ENCODE measurements around the gene ZCCHC4. TPM values are rescaled to one million over a fixed set of nuclear protein-coding genes. Genes with fewer than 3 reads are reported as not detected.

ZCCHC4 gene
- total RNA-seq, 1 experiment from 2014 or later: 18.0 TPM

DNA sequence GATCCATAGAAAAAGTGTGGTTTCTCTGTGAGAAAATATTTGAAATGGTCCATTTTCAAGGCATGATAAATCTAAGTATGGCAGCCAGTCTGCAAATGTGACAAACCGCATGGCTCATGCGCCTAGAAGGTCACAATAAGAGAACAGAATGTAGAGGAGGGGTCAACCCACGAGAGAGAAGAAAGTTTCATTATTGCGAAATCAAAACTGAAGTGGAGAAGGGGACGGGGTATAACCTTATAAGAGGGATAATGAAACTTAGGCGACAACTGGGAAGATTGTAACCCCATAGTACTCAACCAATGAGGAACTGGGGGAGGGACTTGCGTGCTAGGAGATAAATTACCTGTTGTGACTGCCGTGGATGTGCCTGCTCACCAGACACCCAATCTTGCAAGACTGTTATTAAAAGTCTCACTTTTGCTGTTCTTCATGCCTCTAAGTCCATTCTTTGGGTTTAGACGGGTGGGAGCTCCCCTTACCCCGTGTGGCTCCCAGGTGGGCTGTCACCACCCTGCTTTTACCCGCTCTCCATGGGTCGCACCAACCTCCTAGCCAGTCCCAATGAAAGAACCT lies 21.3 kb upstream of the ZCCHC4 start:
- ChIA-PET POLR2A (ENCODE audit: low non-redundant PET) (interaction anchor here (0.6 kb wide), 1 partner anchor 21 kb away, joined by 3 read pairs; the partner anchor contains the start of gene ZCCHC4), CTCF (no interaction called here)
- no peaks in the 10 kb centered on the region for H3K36me3 ChIP-seq (ENCODE audit: insufficient read depth, low read length, poor library complexity, severe bottlenecking)
- TF ChIP-seq EZH2 (IDR thresholded peaks at IDR 0.05; ENCODE audit: borderline replicate concordance, low read depth, low read length, poor library complexity, severe bottlenecking): no peak
- TF ChIP-seq, protein P1, sequence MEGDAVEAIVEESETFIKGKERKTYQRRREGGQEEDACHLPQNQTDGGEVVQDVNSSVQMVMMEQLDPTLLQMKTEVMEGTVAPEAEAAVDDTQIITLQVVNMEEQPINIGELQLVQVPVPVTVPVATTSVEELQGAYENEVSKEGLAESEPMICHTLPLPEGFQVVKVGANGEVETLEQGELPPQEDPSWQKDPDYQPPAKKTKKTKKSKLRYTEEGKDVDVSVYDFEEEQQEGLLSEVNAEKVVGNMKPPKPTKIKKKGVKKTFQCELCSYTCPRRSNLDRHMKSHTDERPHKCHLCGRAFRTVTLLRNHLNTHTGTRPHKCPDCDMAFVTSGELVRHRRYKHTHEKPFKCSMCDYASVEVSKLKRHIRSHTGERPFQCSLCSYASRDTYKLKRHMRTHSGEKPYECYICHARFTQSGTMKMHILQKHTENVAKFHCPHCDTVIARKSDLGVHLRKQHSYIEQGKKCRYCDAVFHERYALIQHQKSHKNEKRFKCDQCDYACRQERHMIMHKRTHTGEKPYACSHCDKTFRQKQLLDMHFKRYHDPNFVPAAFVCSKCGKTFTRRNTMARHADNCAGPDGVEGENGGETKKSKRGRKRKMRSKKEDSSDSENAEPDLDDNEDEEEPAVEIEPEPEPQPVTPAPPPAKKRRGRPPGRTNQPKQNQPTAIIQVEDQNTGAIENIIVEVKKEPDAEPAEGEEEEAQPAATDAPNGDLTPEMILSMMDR (conservative IDR thresholded peaks at IDR 0.05; ENCODE audit: low read depth, low read length): no peak
- no peaks in the 10 kb centered on the region for H3K27me3 ChIP-seq (replicated peaks; ENCODE audit: insufficient read depth, low read depth, low read length, poor library complexity)
- intact Hi-C loops (cut with micrococcal nuclease; ENCODE audit: unreplicated experiment): no loop called here
- H3K9me3 ChIP-seq (ENCODE audit: low read depth, low read length, poor library complexity, severe bottlenecking): no peaks in the 10 kb centered on the region
- no peak for DNase-seq (ENCODE audit: low spot score)
- H3K27ac ChIP-seq (ENCODE audit: low read depth, low read length, poor library complexity, severe bottlenecking): no peak overlapping the region
- BruUV-seq (replicated peaks): no TSS peak
- no peaks in the 10 kb centered on the region for H3K4me1 ChIP-seq (ENCODE audit: insufficient read depth, low read length, poor library complexity, severe bottlenecking)
- no peak overlapping the region for H3K4me3 ChIP-seq (ENCODE audit: low read depth, low read length, poor library complexity, severe bottlenecking)

DNA sequence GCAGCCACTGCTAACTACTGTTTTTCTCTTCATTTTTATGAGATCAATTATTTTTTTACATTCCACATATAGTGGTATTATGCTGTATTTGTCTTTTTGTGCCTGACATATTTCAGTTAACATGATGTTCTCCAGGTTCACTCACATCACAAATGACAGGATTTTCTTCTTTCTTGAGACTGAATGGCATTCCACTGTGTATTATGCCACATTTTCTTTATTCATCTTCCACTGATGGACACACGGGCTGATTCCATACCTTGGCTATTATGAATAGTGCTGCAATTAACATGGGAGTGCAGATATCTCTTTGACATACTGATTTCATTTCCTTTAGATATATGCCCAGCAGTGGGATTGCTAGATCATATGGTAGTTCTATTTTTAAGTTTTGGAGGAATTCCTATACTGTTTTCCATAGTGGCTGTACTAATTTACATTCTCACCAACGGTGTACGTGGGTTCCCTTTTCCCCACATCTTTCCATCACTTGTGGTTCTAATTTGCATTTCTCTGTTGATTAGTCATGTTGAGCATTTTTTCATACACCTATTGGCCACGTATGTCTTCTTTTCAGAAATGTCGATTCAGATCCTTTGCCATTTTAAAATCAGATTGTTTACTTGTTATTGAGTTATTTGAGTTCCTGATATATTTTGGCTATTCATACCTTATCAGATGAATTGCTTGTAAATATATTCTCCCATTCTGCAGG lies 14.9 kb upstream of the ZCCHC4 start:
- no peak for DNase-seq (ENCODE audit: low spot score)
- H3K9me3 ChIP-seq (ENCODE audit: low read depth, low read length, poor library complexity, severe bottlenecking): no peaks in the 10 kb centered on the region
- H3K4me3 ChIP-seq (ENCODE audit: low read depth, low read length, poor library complexity, severe bottlenecking): no peak overlapping the region
- TF ChIP-seq, protein P1 (conservative IDR thresholded peaks at IDR 0.05; ENCODE audit: low read depth, low read length): no peak
- no peak for TF ChIP-seq EZH2 (IDR thresholded peaks at IDR 0.05; ENCODE audit: borderline replicate concordance, low read depth, low read length, poor library complexity, severe bottlenecking)
- CTCF ChIA-PET: no interaction called here
- POLR2A ChIA-PET (ENCODE audit: low non-redundant PET): no interaction called here
- H3K27ac ChIP-seq (ENCODE audit: low read depth, low read length, poor library complexity, severe bottlenecking): no peak overlapping the region
- peaks cover 26% of the 10 kb centered on the region for H3K27me3 ChIP-seq (replicated peaks; ENCODE audit: insufficient read depth, low read depth, low read length, poor library complexity)
- no TSS peak for BruUV-seq (replicated peaks)
- intact Hi-C loops (cut with micrococcal nuclease; ENCODE audit: unreplicated experiment): no loop called here
- no peaks in the 10 kb centered on the region for H3K4me1 ChIP-seq (ENCODE audit: insufficient read depth, low read length, poor library complexity, severe bottlenecking)
- H3K36me3 ChIP-seq (ENCODE audit: insufficient read depth, low read length, poor library complexity, severe bottlenecking): no peaks in the 10 kb centered on the region

DNA sequence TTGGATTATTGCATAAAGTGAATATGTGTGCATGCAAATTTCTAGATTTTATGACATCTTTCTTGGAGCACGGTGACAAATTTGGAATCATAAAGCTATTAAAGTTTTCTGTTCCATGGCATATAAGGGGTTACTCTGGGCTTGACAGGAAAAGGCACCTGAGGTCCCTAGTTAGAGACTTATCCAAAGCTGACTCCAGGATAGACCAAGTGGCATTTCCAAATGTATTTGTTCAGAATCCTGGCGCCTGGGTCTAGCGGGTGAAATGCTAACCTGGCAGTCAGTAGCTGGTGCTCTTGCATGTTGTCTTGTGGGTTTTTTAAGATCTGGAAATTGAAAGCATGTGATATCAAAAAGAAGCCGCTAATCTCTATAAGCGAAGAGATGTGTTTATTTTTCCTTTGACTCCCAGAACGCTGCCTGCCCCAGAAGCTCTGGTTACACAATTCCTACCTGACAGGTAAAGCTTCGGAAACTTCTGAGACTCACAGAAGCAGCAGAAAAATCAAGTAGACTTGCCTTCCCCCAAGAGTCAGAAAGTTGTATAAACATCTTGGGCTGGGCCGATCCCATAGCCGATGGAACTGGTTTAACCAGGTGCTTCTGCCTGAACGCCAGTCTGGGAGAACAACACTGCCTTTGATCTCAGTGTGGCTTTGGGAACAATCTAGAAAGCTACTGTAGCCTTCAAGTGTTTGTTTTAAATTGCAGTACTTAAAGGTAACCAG lies 12.9 kb upstream of the ZCCHC4 start:
- DNase-seq (ENCODE audit: low spot score): no peak
- H3K36me3 ChIP-seq (ENCODE audit: insufficient read depth, low read length, poor library complexity, severe bottlenecking): no peaks in the 10 kb centered on the region
- peaks cover 26% of the 10 kb centered on the region for H3K27me3 ChIP-seq (replicated peaks; ENCODE audit: insufficient read depth, low read depth, low read length, poor library complexity)
- no peak overlapping the region for H3K27ac ChIP-seq (ENCODE audit: low read depth, low read length, poor library complexity, severe bottlenecking)
- intact Hi-C loops (cut with micrococcal nuclease; ENCODE audit: unreplicated experiment): no loop called here
- no peak for TF ChIP-seq EZH2 (IDR thresholded peaks at IDR 0.05; ENCODE audit: borderline replicate concordance, low read depth, low read length, poor library complexity, severe bottlenecking)
- H3K4me3 ChIP-seq (ENCODE audit: low read depth, low read length, poor library complexity, severe bottlenecking): no peak overlapping the region
- H3K4me1 ChIP-seq (ENCODE audit: insufficient read depth, low read length, poor library complexity, severe bottlenecking): no peaks in the 10 kb centered on the region
- no peaks in the 10 kb centered on the region for H3K9me3 ChIP-seq (ENCODE audit: low read depth, low read length, poor library complexity, severe bottlenecking)
- ChIA-PET POLR2A (ENCODE audit: low non-redundant PET) (no interaction called here), CTCF (no interaction called here)
- no TSS peak for BruUV-seq (replicated peaks)

All from A673 (cell line).